Thoracic aorta (tissue), 2 donors: ENCODE measurements around the gene ZDHHC7. TPM values are rescaled to one million over a fixed set of nuclear protein-coding genes. Genes with fewer than 3 reads are reported as not detected.
"Not testable (repeated sequence)": the region's sequence is repeated elsewhere in the genome, so short reads cannot be mapped to it uniquely, and the experiment has no call there.

Experiments
- ATAC-seq: fragments of 150-250 bp; one replicate; pipeline ENCODE4 v1.8.0; 2017; ENCODE audit warnings: low read depth; ENCODE audit not compliant: insufficient number of reproducible peaks, low FRiP score
- DNase-seq: peaks from one replicate; pipeline ENCODE4 v3.0.0-alpha.2; 2020; ENCODE audit warnings: low spot score
- H3K27ac ChIP-seq, 2 donors: fragments of 200-600 bp; sonication (generic); 1 replicate in 1 of 2; 2 replicates in 1 of 2; pipeline ENCODE4 v1.5.1; 2016; ENCODE audit warnings: mild to moderate bottlenecking in 2 of 2, moderate library complexity in 2 of 2
- H3K27me3 ChIP-seq: fragments of 200-600 bp; sonication (generic); replicated peaks from 2 replicates; pipeline ENCODE4 v1.6.0; 2016; ENCODE audit warnings: mild to moderate bottlenecking; ENCODE audit not compliant: insufficient read depth
- H3K36me3 ChIP-seq: fragments of 200-600 bp; sonication (generic); one replicate; pipeline ENCODE4 v1.5.1; 2016
- H3K4me1 ChIP-seq, 2 donors: fragments of 200-600 bp; sonication (generic); 1 replicate in 1 of 2; 2 replicates in 1 of 2; pipeline versions ENCODE4 v1.5.1 to v1.6.0; 2016; ENCODE audit warnings: low read depth in 2 of 2, mild to moderate bottlenecking in 1 of 2; ENCODE audit not compliant: control insufficient read depth in 1 of 2
- H3K4me3 ChIP-seq: fragments of 200-600 bp; sonication (generic); 2 replicates; pipeline ENCODE4 v1.5.1; 2016; ENCODE audit warnings: mild to moderate bottlenecking
- H3K9me3 ChIP-seq: fragments of 200-600 bp; sonication (generic); 2 replicates; pipeline ENCODE4 v1.5.1; 2016
- CTCF ChIP-seq: fragments of 200-600 bp; sonication (generic); IDR thresholded peaks from one replicate; pipeline ENCODE4 v1.5.1; 2019; ENCODE audit warnings: antibody characterized with exemption
- total RNA-seq, 2 donors: library from RNA; depleted of rRNA; stranded (reverse); fragments of >200 nt; gene quantifications; one replicate each; pipeline versions ENCODE4 v1.1.0 to v1.2.3, GENCODE V29; 2016

Gene ZDHHC7
- total RNA-seq, 2 donors from 2014 or later, result 63.7 to 80.8 TPM

- Histone ChIP-seq H3K27me3 (no peaks in the 10 kb centered on the region), H3K36me3 (no peaks in the 10 kb centered on the region), H3K27ac (peak overlapping the region in 1 of 2 donors; percentile 8), H3K9me3 (no peaks in the 10 kb centered on the region), H3K4me3 (peak overlapping the region; percentile 40), H3K4me1 (peaks cover 10 to 18% of the 10 kb centered on the region in 2 donors)
- DNase-seq (no peak), ATAC-seq (no peak)
- peak; percentile 10 for TF ChIP-seq CTCF
These were observed 44.9 kb upstream of the ZDHHC7 start for GRCh38 chr16:85056211-85056748.

- ATAC-seq (no peak), DNase-seq (no peak)
- Histone ChIP-seq H3K27ac (peak overlapping the region in 1 of 2 donors; percentile 8), H3K36me3 (no peaks in the 10 kb centered on the region), H3K9me3 (no peaks in the 10 kb centered on the region), H3K4me1 (peaks cover 10 to 18% of the 10 kb centered on the region in 2 donors), H3K27me3 (no peaks in the 10 kb centered on the region), H3K4me3 (peak overlapping the region; percentile 40)
- no peak for TF ChIP-seq CTCF
These were observed 44.3 kb upstream of the ZDHHC7 start for GRCh38 chr16:85055493-85056210.

- H3K4me3 ChIP-seq, result peak overlapping the region; percentile 40
- no peak for ATAC-seq
- TF ChIP-seq CTCF, result no peak
These were observed 43.7 kb upstream of the ZDHHC7 start for GRCh38 chr16:85054948-85055492.

GRCh38 chr16:85054321-85054720 is 43.0 kb upstream of the ZDHHC7 start:
- H3K27me3 ChIP-seq, H3K36me3 ChIP-seq, DNase-seq: not testable (repeated sequence)

More at GRCh38 chr16:85054948-85055492, 43.7 kb upstream of the ZDHHC7 start:
- Histone ChIP-seq H3K27me3 (no peaks in the 10 kb centered on the region), H3K27ac (peak overlapping the region; percentile 8 to 56), H3K36me3 (no peaks in the 10 kb centered on the region), H3K4me1 (peaks cover 10 to 22% of the 10 kb centered on the region in 2 donors), H3K9me3 (no peaks in the 10 kb centered on the region)
- no peak for DNase-seq

GRCh38 chr16:85052536-85052935 is 41.2 kb upstream of the ZDHHC7 start:
- ATAC-seq (no peak), DNase-seq (no peak)
- H3K27ac ChIP-seq, result no peak overlapping the region
- no peak for TF ChIP-seq CTCF
- H3K4me3 ChIP-seq, result no peak overlapping the region
- no peaks in the 10 kb centered on the region for H3K9me3 ChIP-seq
- no peaks in the 10 kb centered on the region for H3K27me3 ChIP-seq
- no peaks in the 10 kb centered on the region for H3K36me3 ChIP-seq
- peaks cover 10 to 22% of the 10 kb centered on the region in 2 donors for H3K4me1 ChIP-seq

More at GRCh38 chr16:85054321-85054720, 43.0 kb upstream of the ZDHHC7 start:
- peaks cover 10 to 22% of the 10 kb centered on the region in 2 donors for H3K4me1 ChIP-seq
- ATAC-seq, H3K4me3 ChIP-seq, H3K27ac ChIP-seq, H3K9me3 ChIP-seq: not testable (repeated sequence)
